ENCODE measurements around the gene DACT2. TPM values are rescaled to one million over a fixed set of nuclear protein-coding genes. Genes with fewer than 3 reads are reported as not detected.

DACT2 gene
- total RNA-seq, 1 experiment from 2014 or later, result 3.3 TPM

GRCh38 chr6:168286116-168286515 lies 33.5 kb downstream of the DACT2 start:
- no peak overlapping the region for H3K27ac ChIP-seq (ENCODE audit: low read length)
- ChIA-PET CTCF (no interaction called here), POLR2A (no interaction called here)
- ATAC-seq, result 0 out of 2 replicates have a peak, but pooled peaks have one; percentile 39
- no peak for DNase-seq (ENCODE audit: low read depth, low spot score)
- no peaks in the 10 kb centered on the region for H3K9me3 ChIP-seq (ENCODE audit: control insufficient read depth, insufficient read depth, low read depth, low read length)
- in situ Hi-C loops (cut with HindIII; ENCODE audit: low pct_unique_long_range_greater_than_20kb, low sequenced_read_pairs) (no loop called here), intact Hi-C loops (cut with micrococcal nuclease; ENCODE audit: unreplicated experiment) (no loop called here)
- H3K27me3 ChIP-seq (ENCODE audit: control insufficient read depth, insufficient read depth, low read length), result peaks cover 5% of the 10 kb centered on the region
- BruUV-seq (replicated peaks), result no TSS peak
- no peak for TF ChIP-seq POLR2AphosphoS5 (IDR thresholded peaks at IDR 0.05; ENCODE audit: low read depth, low read length)
- TF ChIP-seq REST (IDR thresholded peaks at IDR 0.05; ENCODE audit: insufficient read depth in 1 of 2, low read depth in 2 of 2, low read length in 1 of 2), result no peak
- TF ChIP-seq CTCF (IDR thresholded peaks at IDR 0.05), result no peak
- TF ChIP-seq TCF7L2 (IDR thresholded peaks at IDR 0.05; ENCODE audit: low read depth, low read length), result no peak
- TF ChIP-seq SIN3A (IDR thresholded peaks at IDR 0.05; ENCODE audit: borderline replicate concordance, insufficient read depth, low read depth, low read length), result no peak
- H3K4me3 ChIP-seq (ENCODE audit: low read depth in 2 of 2, low read length in 2 of 2), result no peak overlapping the region
- no peaks in the 10 kb centered on the region for H3K4me1 ChIP-seq (ENCODE audit: control insufficient read depth, insufficient read depth, low read length)
- H3K36me3 ChIP-seq (ENCODE audit: control insufficient read depth, insufficient read depth, low read length), result no peaks in the 10 kb centered on the region; the same call in 1 of the 2 replicates

- Histone ChIP-seq H3K4me1 (ENCODE audit: control insufficient read depth, insufficient read depth, low read length) (no peaks in the 10 kb centered on the region), H3K9me3 (ENCODE audit: control insufficient read depth, insufficient read depth, low read depth, low read length) (no peaks in the 10 kb centered on the region), H3K27ac (ENCODE audit: low read length) (no peak overlapping the region), H3K36me3 (ENCODE audit: control insufficient read depth, insufficient read depth, low read length) (no peaks in the 10 kb centered on the region; the same call in 1 of the 2 replicates), H3K4me3 (ENCODE audit: low read depth in 2 of 2, low read length in 2 of 2) (no peak overlapping the region), H3K27me3 (ENCODE audit: control insufficient read depth, insufficient read depth, low read length) (peaks cover 7% of the 10 kb centered on the region)
- CTCF ChIA-PET, result no interaction called here
- TF ChIP-seq CTCF (IDR thresholded peaks at IDR 0.05), result no peak
- no peak for TF ChIP-seq POLR2AphosphoS5 (IDR thresholded peaks at IDR 0.05; ENCODE audit: low read depth, low read length)
- TF ChIP-seq SIN3A (IDR thresholded peaks at IDR 0.05; ENCODE audit: borderline replicate concordance, insufficient read depth, low read depth, low read length), result no peak
- no peak for TF ChIP-seq TCF7L2 (IDR thresholded peaks at IDR 0.05; ENCODE audit: low read depth, low read length)
- no peak for TF ChIP-seq REST (IDR thresholded peaks at IDR 0.05; ENCODE audit: insufficient read depth in 1 of 2, low read depth in 2 of 2, low read length in 1 of 2)
- intact Hi-C loops (cut with micrococcal nuclease; ENCODE audit: unreplicated experiment), result no loop called here
- in situ Hi-C loops (cut with HindIII; ENCODE audit: low pct_unique_long_range_greater_than_20kb, low sequenced_read_pairs), result no loop called here
- DNase-seq (ENCODE audit: low read depth, low spot score) (no peak), ATAC-seq (no peak)
- POLR2A ChIA-PET, result no interaction called here
- no TSS peak for BruUV-seq (replicated peaks)
Observed at GRCh38 chr6:168285456-168285855, 34.1 kb downstream of the DACT2 start.

Measured in Panc1 (cell line).